ENCODE data around the gene ATP2B3. TPM values are rescaled to one million over a fixed set of nuclear protein-coding genes. Genes with fewer than 3 reads are reported as not detected.

Gene ATP2B3
- total RNA-seq, 1 donor from 2014 or later: 0.43 TPM

- H3K4me3 Mint-ChIP-seq: no peak overlapping the region
- no peaks in the 10 kb centered on the region for H3K36me3 Mint-ChIP-seq
- no peaks in the 10 kb centered on the region for H3K4me1 Mint-ChIP-seq (ENCODE audit: unreplicated experiment)
- no peaks in the 10 kb centered on the region for H3K27me3 Mint-ChIP-seq
- DNase-seq (ENCODE audit: extremely low spot score, unreplicated experiment): no peak
- no peak overlapping the region for H3K27ac Mint-ChIP-seq
- no peak for TF ChIP-seq CTCF (conservative IDR thresholded peaks at IDR 0.05)
- no peaks in the 10 kb centered on the region for H3K9me3 Mint-ChIP-seq
Measured at GRCh38 chrX:153588782-153589446, 71.5 kb downstream of the ATP2B3 start.

- TF ChIP-seq CTCF (conservative IDR thresholded peaks at IDR 0.05): no peak
- DNase-seq (ENCODE audit: extremely low spot score, unreplicated experiment): no peak
- no peak overlapping the region for H3K27ac Mint-ChIP-seq
- H3K36me3 Mint-ChIP-seq: peaks cover 5% of the 10 kb centered on the region
- no peaks in the 10 kb centered on the region for H3K9me3 Mint-ChIP-seq
- no peaks in the 10 kb centered on the region for H3K4me1 Mint-ChIP-seq (ENCODE audit: unreplicated experiment)
- H3K27me3 Mint-ChIP-seq: no peaks in the 10 kb centered on the region
- no peak overlapping the region for H3K4me3 Mint-ChIP-seq
Measured at GRCh38 chrX:153590961-153591956, 73.8 kb downstream of the ATP2B3 start.

- no peak overlapping the region for H3K4me3 Mint-ChIP-seq
- DNase-seq (ENCODE audit: extremely low spot score, unreplicated experiment): no peak
- no peak overlapping the region for H3K27ac Mint-ChIP-seq
- no peaks in the 10 kb centered on the region for H3K27me3 Mint-ChIP-seq
- TF ChIP-seq CTCF (conservative IDR thresholded peaks at IDR 0.05): no peak
- peaks cover 5% of the 10 kb centered on the region for H3K36me3 Mint-ChIP-seq
- no peaks in the 10 kb centered on the region for H3K9me3 Mint-ChIP-seq
- H3K4me1 Mint-ChIP-seq (ENCODE audit: unreplicated experiment): no peaks in the 10 kb centered on the region
Measured at GRCh38 chrX:153592091-153592833, 74.8 kb downstream of the ATP2B3 start.

GRCh38 chrX:153592966-153593688 lies 75.7 kb downstream of the ATP2B3 start:
- H3K4me3 Mint-ChIP-seq: no peak overlapping the region
- no peak overlapping the region for H3K27ac Mint-ChIP-seq
- H3K27me3 Mint-ChIP-seq: no peaks in the 10 kb centered on the region
- no peaks in the 10 kb centered on the region for H3K9me3 Mint-ChIP-seq
- H3K4me1 Mint-ChIP-seq (ENCODE audit: unreplicated experiment): no peaks in the 10 kb centered on the region
- no peak for DNase-seq (ENCODE audit: extremely low spot score, unreplicated experiment)
- TF ChIP-seq CTCF (conservative IDR thresholded peaks at IDR 0.05): no peak
- H3K36me3 Mint-ChIP-seq: peaks cover 5% of the 10 kb centered on the region
